AG10803 (cell line): ENCODE results near the gene PCYT1B.
"Not testable (repeated sequence)": the region's sequence is repeated elsewhere in the genome, so short reads cannot be mapped to it uniquely, and the experiment has no call there.

Experiments
- DNase-seq: peaks from one replicate; pipeline ENCODE4 v3.0.0; 2010; ENCODE audit warnings: low read depth
- H3K4me3 ChIP-seq: 2 replicates; pipeline ENCODE4 v1.5.1; 2011; ENCODE audit warnings: mild to moderate bottlenecking, low read length, control low read depth
- CTCF ChIP-seq: conservative IDR thresholded peaks from 2 replicates; pipeline ENCODE4 v1.5.1; 2011; ENCODE audit warnings: mild to moderate bottlenecking, low read length, control low read depth, inconsistent platforms

PCYT1B gene

GRCh38 chrX:24646745-24647182 is 383 bp downstream of the PCYT1B start:
- DNase-seq, result no peak
- H3K4me3 ChIP-seq, result no peak overlapping the region
- TF ChIP-seq CTCF, result no peak

GRCh38 chrX:24646006-24646405 is 1.1 kb downstream of the PCYT1B start:
- no peak for DNase-seq
- TF ChIP-seq CTCF, result no peak
- no peak overlapping the region for H3K4me3 ChIP-seq

GRCh38 chrX:24643116-24643515 is 4.0 kb downstream of the PCYT1B start:
- no peak for TF ChIP-seq CTCF
- H3K4me3 ChIP-seq, result no peak overlapping the region
- DNase-seq, result no peak

- no peak for TF ChIP-seq CTCF
- DNase-seq, result no peak
- no peak overlapping the region for H3K4me3 ChIP-seq
Observed at GRCh38 chrX:24629701-24630100, 17.4 kb downstream of the PCYT1B start.

- DNase-seq, result peak; percentile 39
- TF ChIP-seq CTCF, result no peak
- H3K4me3 ChIP-seq, result no peak overlapping the region
Observed at GRCh38 chrX:24619647-24620046, 27.5 kb downstream of the PCYT1B start.

- no peak for TF ChIP-seq CTCF
- DNase-seq, result no peak
- no peak overlapping the region for H3K4me3 ChIP-seq
Observed at GRCh38 chrX:24610516-24610915, 36.6 kb downstream of the PCYT1B start.

GRCh38 chrX:24607616-24608015 is 39.5 kb downstream of the PCYT1B start:
- TF ChIP-seq CTCF, result no peak
- H3K4me3 ChIP-seq, result no peak overlapping the region
- DNase-seq, result no peak

GRCh38 chrX:24605941-24606340 is 41.2 kb downstream of the PCYT1B start:
- not testable (repeated sequence) for H3K4me3 ChIP-seq, DNase-seq
